Measurements from ENCODE around the gene HORMAD1. TPM values are rescaled to one million over a fixed set of nuclear protein-coding genes. Genes with fewer than 3 reads are reported as not detected.

The HORMAD1 gene
- polyA plus RNA-seq, 1 of the 3 experiments (the other 2 are of a cell fraction), result not detected

DNA sequence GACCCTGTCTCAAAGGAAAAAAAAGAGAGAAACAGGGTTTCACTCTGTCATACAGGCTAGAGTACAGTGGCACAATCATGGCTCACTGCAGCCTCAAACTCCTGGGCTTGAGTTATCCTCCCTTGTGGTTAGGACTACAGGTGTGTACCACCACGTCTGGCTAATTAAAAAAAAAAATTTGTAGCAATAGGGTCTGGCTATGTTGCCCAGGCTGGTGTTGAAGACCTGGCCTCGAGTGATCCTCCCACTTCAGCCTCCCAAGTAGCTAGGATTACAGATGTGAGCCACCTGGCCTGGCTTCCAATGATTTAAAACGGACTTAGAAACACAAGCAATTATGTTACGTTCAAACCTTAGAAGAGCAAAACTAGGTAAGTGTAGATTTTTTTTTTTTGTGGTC, 45.8 kb downstream of the HORMAD1 start:
- Histone ChIP-seq H2AFZ (ENCODE audit: low read depth) (no peak overlapping the region), H3K36me3 (replicated peaks in 1 of 2; ENCODE audit: control insufficient read depth in 1 of 2, insufficient read depth in 2 of 2, low read length in 1 of 2) (peaks cover 0 to 8% of the 10 kb centered on the region in 2 experiments), H3K9ac (no peak overlapping the region), H3K27ac (ENCODE audit: low read depth in 2 of 2, low read length in 1 of 2) (no peak overlapping the region), H3K9me3 (no peaks in the 10 kb centered on the region), H3K4me1 (ENCODE audit: control insufficient read depth in 1 of 2, insufficient read depth in 2 of 2, low read depth in 1 of 2, low read length in 1 of 2) (no peaks in the 10 kb centered on the region), H3K9me2 (no peaks in the 10 kb centered on the region), H4K20me1 (ENCODE audit: insufficient read depth) (no peaks in the 10 kb centered on the region), H3K27me3 (ENCODE audit: insufficient read depth) (no peaks in the 10 kb centered on the region), H3K4me2 (no peak overlapping the region), H3K79me2 (ENCODE audit: insufficient read depth) (peaks cover 11% of the 10 kb centered on the region; the same call in 1 of the 2 replicates), H3F3A (replicated peaks; ENCODE audit: insufficient read depth) (peaks cover 11% of the 10 kb centered on the region), H3K4me3 (ENCODE audit: low read depth in 2 of 2, low read length in 1 of 2) (no peak overlapping the region)
- WGBS (ENCODE audit: low lambda C conversion rate), result 93% methylated on average over 4 of the region's 4 CpGs
- POLR2A ChIA-PET, result no interaction called here
- CTCF ChIA-PET, result no interaction called here
- TF ChIP-seq FOXM1 (IDR thresholded peaks at IDR 0.05; ENCODE audit: low read depth), result no peak
- TF ChIP-seq RAD21 (IDR thresholded peaks at IDR 0.05; ENCODE audit: low read length), result no peak
- TF ChIP-seq, protein P1, sequence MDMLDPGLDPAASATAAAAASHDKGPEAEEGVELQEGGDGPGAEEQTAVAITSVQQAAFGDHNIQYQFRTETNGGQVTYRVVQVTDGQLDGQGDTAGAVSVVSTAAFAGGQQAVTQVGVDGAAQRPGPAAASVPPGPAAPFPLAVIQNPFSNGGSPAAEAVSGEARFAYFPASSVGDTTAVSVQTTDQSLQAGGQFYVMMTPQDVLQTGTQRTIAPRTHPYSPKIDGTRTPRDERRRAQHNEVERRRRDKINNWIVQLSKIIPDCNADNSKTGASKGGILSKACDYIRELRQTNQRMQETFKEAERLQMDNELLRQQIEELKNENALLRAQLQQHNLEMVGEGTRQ (IDR thresholded peaks at IDR 0.05; ENCODE audit: borderline replicate concordance, low read depth, low read length), result no peak
- no peak for TF ChIP-seq TCF12 (IDR thresholded peaks at IDR 0.05)
- no peak for TF ChIP-seq EZH2phosphoT487 (IDR thresholded peaks at IDR 0.05; ENCODE audit: borderline replicate concordance, low read depth)
- TF ChIP-seq YY1 (IDR thresholded peaks at IDR 0.05; ENCODE audit: low read depth), result no peak
- TF ChIP-seq GATA2 (CRISPR knock-in tag; IDR thresholded peaks at IDR 0.05), result no peak
- TF ChIP-seq, protein P2, sequence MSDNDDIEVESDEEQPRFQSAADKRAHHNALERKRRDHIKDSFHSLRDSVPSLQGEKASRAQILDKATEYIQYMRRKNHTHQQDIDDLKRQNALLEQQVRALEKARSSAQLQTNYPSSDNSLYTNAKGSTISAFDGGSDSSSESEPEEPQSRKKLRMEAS (IDR thresholded peaks at IDR 0.05; ENCODE audit: low read depth), result no peak
- TF ChIP-seq SIN3A (IDR thresholded peaks at IDR 0.05; ENCODE audit: borderline replicate concordance, low read depth, low read length), result no peak
- TF ChIP-seq, protein P3, sequence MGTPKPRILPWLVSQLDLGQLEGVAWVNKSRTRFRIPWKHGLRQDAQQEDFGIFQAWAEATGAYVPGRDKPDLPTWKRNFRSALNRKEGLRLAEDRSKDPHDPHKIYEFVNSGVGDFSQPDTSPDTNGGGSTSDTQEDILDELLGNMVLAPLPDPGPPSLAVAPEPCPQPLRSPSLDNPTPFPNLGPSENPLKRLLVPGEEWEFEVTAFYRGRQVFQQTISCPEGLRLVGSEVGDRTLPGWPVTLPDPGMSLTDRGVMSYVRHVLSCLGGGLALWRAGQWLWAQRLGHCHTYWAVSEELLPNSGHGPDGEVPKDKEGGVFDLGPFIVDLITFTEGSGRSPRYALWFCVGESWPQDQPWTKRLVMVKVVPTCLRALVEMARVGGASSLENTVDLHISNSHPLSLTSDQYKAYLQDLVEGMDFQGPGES (IDR thresholded peaks at IDR 0.05; ENCODE audit: low read depth, low read length), result no peak
- TF ChIP-seq, protein P4, sequence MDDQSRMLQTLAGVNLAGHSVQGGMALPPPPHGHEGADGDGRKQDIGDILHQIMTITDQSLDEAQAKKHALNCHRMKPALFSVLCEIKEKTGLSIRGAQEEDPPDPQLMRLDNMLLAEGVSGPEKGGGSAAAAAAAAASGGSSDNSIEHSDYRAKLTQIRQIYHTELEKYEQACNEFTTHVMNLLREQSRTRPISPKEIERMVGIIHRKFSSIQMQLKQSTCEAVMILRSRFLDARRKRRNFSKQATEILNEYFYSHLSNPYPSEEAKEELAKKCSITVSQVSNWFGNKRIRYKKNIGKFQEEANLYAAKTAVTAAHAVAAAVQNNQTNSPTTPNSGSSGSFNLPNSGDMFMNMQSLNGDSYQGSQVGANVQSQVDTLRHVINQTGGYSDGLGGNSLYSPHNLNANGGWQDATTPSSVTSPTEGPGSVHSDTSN (IDR thresholded peaks at IDR 0.05), result no peak
- TF ChIP-seq GABPA (IDR thresholded peaks at IDR 0.05; ENCODE audit: low read depth), result no peak
- TF ChIP-seq, protein P5, sequence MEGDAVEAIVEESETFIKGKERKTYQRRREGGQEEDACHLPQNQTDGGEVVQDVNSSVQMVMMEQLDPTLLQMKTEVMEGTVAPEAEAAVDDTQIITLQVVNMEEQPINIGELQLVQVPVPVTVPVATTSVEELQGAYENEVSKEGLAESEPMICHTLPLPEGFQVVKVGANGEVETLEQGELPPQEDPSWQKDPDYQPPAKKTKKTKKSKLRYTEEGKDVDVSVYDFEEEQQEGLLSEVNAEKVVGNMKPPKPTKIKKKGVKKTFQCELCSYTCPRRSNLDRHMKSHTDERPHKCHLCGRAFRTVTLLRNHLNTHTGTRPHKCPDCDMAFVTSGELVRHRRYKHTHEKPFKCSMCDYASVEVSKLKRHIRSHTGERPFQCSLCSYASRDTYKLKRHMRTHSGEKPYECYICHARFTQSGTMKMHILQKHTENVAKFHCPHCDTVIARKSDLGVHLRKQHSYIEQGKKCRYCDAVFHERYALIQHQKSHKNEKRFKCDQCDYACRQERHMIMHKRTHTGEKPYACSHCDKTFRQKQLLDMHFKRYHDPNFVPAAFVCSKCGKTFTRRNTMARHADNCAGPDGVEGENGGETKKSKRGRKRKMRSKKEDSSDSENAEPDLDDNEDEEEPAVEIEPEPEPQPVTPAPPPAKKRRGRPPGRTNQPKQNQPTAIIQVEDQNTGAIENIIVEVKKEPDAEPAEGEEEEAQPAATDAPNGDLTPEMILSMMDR (IDR thresholded peaks at IDR 0.05), result no peak
- TF ChIP-seq RXRA (IDR thresholded peaks at IDR 0.05; ENCODE audit: borderline replicate concordance, low read depth), result no peak
- TF ChIP-seq JUND (IDR thresholded peaks at IDR 0.05), result no peak
- no peak for TF ChIP-seq RCOR1 (IDR thresholded peaks at IDR 0.05; ENCODE audit: low read length)
- no peak for TF ChIP-seq CHD2 (IDR thresholded peaks at IDR 0.05; ENCODE audit: low read length, partially characterized antibody)
- DNase-seq, result no peak

Measured in SK-N-SH (cell line).